WTC11 (cell line): ENCODE data around the gene SUGP2.

ENCODE experiments used
- FOXJ3 ChIP-seq: sonication (generic); formaldehyde crosslinking; IDR thresholded peaks from 2 replicates; pipeline ENCODE4 v1.9.0; 2021; ENCODE audit warnings: missing genetic modification reagents, mild to moderate bottlenecking, borderline replicate concordance
- GTF2I ChIP-seq: fragments of 250-450 bp; sonication (Bioruptor Pico); conservative IDR thresholded peaks from 2 replicates; pipeline ENCODE4 v1.4.0; 2021; ENCODE audit warnings: mild to moderate bottlenecking
- IRF2 ChIP-seq: sonication (generic); formaldehyde crosslinking; IDR thresholded peaks from 2 replicates; pipeline ENCODE4 v1.8.0; 2022; ENCODE audit warnings: low read depth, missing genetic modification reagents, borderline replicate concordance
- NFE2L1 ChIP-seq: sonication (generic); formaldehyde crosslinking; IDR thresholded peaks from 2 replicates; pipeline ENCODE4 v1.8.1; 2023; ENCODE audit warnings: missing genetic modification reagents
- SMAD4 ChIP-seq: sonication (generic); formaldehyde crosslinking; IDR thresholded peaks from 2 replicates; pipeline ENCODE4 v1.8.0; 2022; ENCODE audit warnings: mild to moderate bottlenecking, missing genetic modification reagents
- ZBTB21 ChIP-seq: sonication (generic); formaldehyde crosslinking; IDR thresholded peaks from 2 replicates; pipeline ENCODE4 v1.8.1; 2023; ENCODE audit warnings: mild to moderate bottlenecking, missing genetic modification reagents, borderline replicate concordance
- ZNF219 ChIP-seq: sonication (generic); formaldehyde crosslinking; IDR thresholded peaks from 2 replicates; pipeline ENCODE4 v1.8.0; 2023; ENCODE audit warnings: missing genetic modification reagents, mild to moderate bottlenecking, borderline replicate concordance
- TF ChIP-seq, protein P1 (sequence below): fragments of 200-600 bp; IDR thresholded peaks from 2 replicates; pipeline ENCODE4 v1.8.0; 2022; ENCODE audit warnings: antibody characterized with exemption
- TF ChIP-seq, protein P2 (sequence below): sonication (generic); formaldehyde crosslinking; conservative IDR thresholded peaks from 2 replicates; pipeline ENCODE4 v1.8.1; 2023; ENCODE audit warnings: mild to moderate bottlenecking, low read depth, missing genetic modification reagents, moderate library complexity
- TF ChIP-seq, protein P3 (sequence below): sonication (generic); formaldehyde crosslinking; IDR thresholded peaks from 2 replicates; pipeline ENCODE4 v1.8.0; 2023; ENCODE audit warnings: missing genetic modification reagents
- TF ChIP-seq, protein P4 (sequence below): sonication (generic); formaldehyde crosslinking; conservative IDR thresholded peaks from 2 replicates; pipeline ENCODE4 v1.8.1; 2022; ENCODE audit warnings: mild to moderate bottlenecking, missing genetic modification reagents

GRCh38 chr19:19006213-19006612 is 27.1 kb downstream of the SUGP2 start:
- TF ChIP-seq, protein P1, sequence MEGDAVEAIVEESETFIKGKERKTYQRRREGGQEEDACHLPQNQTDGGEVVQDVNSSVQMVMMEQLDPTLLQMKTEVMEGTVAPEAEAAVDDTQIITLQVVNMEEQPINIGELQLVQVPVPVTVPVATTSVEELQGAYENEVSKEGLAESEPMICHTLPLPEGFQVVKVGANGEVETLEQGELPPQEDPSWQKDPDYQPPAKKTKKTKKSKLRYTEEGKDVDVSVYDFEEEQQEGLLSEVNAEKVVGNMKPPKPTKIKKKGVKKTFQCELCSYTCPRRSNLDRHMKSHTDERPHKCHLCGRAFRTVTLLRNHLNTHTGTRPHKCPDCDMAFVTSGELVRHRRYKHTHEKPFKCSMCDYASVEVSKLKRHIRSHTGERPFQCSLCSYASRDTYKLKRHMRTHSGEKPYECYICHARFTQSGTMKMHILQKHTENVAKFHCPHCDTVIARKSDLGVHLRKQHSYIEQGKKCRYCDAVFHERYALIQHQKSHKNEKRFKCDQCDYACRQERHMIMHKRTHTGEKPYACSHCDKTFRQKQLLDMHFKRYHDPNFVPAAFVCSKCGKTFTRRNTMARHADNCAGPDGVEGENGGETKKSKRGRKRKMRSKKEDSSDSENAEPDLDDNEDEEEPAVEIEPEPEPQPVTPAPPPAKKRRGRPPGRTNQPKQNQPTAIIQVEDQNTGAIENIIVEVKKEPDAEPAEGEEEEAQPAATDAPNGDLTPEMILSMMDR, result no peak
- TF ChIP-seq NFE2L1 (CRISPR knock-in tag) (no peak), SMAD4 (CRISPR knock-in tag) (no peak), IRF2 (CRISPR knock-in tag) (no peak), FOXJ3 (CRISPR knock-in tag) (no peak), ZNF219 (CRISPR knock-in tag) (no peak), GTF2I (no peak), ZBTB21 (CRISPR knock-in tag) (no peak)
- TF ChIP-seq, protein P2, sequence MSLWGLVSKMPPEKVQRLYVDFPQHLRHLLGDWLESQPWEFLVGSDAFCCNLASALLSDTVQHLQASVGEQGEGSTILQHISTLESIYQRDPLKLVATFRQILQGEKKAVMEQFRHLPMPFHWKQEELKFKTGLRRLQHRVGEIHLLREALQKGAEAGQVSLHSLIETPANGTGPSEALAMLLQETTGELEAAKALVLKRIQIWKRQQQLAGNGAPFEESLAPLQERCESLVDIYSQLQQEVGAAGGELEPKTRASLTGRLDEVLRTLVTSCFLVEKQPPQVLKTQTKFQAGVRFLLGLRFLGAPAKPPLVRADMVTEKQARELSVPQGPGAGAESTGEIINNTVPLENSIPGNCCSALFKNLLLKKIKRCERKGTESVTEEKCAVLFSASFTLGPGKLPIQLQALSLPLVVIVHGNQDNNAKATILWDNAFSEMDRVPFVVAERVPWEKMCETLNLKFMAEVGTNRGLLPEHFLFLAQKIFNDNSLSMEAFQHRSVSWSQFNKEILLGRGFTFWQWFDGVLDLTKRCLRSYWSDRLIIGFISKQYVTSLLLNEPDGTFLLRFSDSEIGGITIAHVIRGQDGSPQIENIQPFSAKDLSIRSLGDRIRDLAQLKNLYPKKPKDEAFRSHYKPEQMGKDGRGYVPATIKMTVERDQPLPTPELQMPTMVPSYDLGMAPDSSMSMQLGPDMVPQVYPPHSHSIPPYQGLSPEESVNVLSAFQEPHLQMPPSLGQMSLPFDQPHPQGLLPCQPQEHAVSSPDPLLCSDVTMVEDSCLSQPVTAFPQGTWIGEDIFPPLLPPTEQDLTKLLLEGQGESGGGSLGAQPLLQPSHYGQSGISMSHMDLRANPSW (CRISPR knock-in tag), result no peak
- TF ChIP-seq, protein P3, sequence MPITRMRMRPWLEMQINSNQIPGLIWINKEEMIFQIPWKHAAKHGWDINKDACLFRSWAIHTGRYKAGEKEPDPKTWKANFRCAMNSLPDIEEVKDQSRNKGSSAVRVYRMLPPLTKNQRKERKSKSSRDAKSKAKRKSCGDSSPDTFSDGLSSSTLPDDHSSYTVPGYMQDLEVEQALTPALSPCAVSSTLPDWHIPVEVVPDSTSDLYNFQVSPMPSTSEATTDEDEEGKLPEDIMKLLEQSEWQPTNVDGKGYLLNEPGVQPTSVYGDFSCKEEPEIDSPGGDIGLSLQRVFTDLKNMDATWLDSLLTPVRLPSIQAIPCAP, result no peak
- TF ChIP-seq, protein P4, sequence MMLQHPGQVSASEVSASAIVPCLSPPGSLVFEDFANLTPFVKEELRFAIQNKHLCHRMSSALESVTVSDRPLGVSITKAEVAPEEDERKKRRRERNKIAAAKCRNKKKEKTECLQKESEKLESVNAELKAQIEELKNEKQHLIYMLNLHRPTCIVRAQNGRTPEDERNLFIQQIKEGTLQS (CRISPR knock-in tag), result no peak
